GM23338 (cell line): ENCODE data around the gene ITPR3.

Experiments
- CREB1 ChIP-seq: fragments of 250-450 bp; sonication (Bioruptor Pico); IDR thresholded peaks from 2 replicates; pipeline ENCODE4 v1.5.0; 2020; ENCODE audit warnings: low read depth, mild to moderate bottlenecking, moderate library complexity
- CTCF ChIP-seq, 2 experiments: fragments of 200-600 bp in 1 of 2; sonication (generic) in 1 of 2; conservative IDR thresholded peaks; 2 replicates each; pipeline versions ENCODE4 v1.5.1 to v1.6.1; 2016 to 2017; ENCODE audit warnings: antibody characterized with exemption in 2 of 2, low read depth in 2 of 2, mild to moderate bottlenecking in 2 of 2, moderate library complexity in 1 of 2
- EZH2 ChIP-seq: fragments of 200-600 bp; sonication (generic); IDR thresholded peaks from one replicate; pipeline ENCODE4 v1.8.0; 2017; ENCODE audit warnings: antibody characterized with exemption, mild to moderate bottlenecking, low read depth; ENCODE audit not compliant: unreplicated experiment
- EZH2phosphoT487 ChIP-seq: fragments of 200-600 bp; sonication (generic); IDR thresholded peaks from one replicate; pipeline ENCODE4 v1.8.1; 2018; ENCODE audit warnings: antibody characterized with exemption; ENCODE audit not compliant: unreplicated experiment
- JUNB ChIP-seq: IDR thresholded peaks from one replicate; pipeline ENCODE4 v1.6.1; 2016; ENCODE audit warnings: antibody characterized with exemption; ENCODE audit not compliant: unreplicated experiment
- NANOG ChIP-seq: IDR thresholded peaks from 2 replicates; pipeline ENCODE4 v1.6.1; 2016; ENCODE audit warnings: antibody characterized with exemption, borderline replicate concordance
- POLR2AphosphoS5 ChIP-seq: IDR thresholded peaks from 2 replicates; pipeline ENCODE4 v1.6.1; 2016; ENCODE audit warnings: antibody characterized with exemption, low read depth
- REST ChIP-seq: IDR thresholded peaks from one replicate; pipeline ENCODE4 v1.6.1; 2018; ENCODE audit warnings: antibody characterized with exemption; ENCODE audit not compliant: unreplicated experiment
- ZNF462 ChIP-seq: fragments of 250-450 bp; sonication (Bioruptor Pico); IDR thresholded peaks from 2 replicates; pipeline ENCODE4 v1.5.0; 2020; ENCODE audit warnings: mild to moderate bottlenecking, moderate library complexity

- TF ChIP-seq CTCF (conservative IDR thresholded peaks at IDR 0.05; ENCODE audit: low read depth in 2 of 2) (no peak), EZH2 (no peak), CREB1 (CRISPR knock-in tag) (no peak), POLR2AphosphoS5 (no peak), REST (no peak), EZH2phosphoT487 (no peak), JUNB (no peak), ZNF462 (CRISPR knock-in tag) (no peak), NANOG (no peak)
Measured at GRCh38 chr6:33584700-33585402, 36.3 kb upstream of the ITPR3 start.
